GM19239 (cell line): ENCODE results near the gene OTOP3.

Experiments used
- DNase-seq: peaks from one replicate; pipeline ENCODE4 v3.0.0; 2011; ENCODE audit warnings: low spot score; ENCODE audit not compliant: insufficient read length
- FAIRE-seq: peaks from 2 replicates; lab custom pipeline; 2011; peaks lifted over from hg19 to GRCh38; lab: Jason Lieb, UNC

Gene OTOP3

GRCh38 chr17:74937064-74938051 is 1.7 kb downstream of the OTOP3 start:
- no peak for DNase-seq
- no peak for FAIRE-seq

DNA sequence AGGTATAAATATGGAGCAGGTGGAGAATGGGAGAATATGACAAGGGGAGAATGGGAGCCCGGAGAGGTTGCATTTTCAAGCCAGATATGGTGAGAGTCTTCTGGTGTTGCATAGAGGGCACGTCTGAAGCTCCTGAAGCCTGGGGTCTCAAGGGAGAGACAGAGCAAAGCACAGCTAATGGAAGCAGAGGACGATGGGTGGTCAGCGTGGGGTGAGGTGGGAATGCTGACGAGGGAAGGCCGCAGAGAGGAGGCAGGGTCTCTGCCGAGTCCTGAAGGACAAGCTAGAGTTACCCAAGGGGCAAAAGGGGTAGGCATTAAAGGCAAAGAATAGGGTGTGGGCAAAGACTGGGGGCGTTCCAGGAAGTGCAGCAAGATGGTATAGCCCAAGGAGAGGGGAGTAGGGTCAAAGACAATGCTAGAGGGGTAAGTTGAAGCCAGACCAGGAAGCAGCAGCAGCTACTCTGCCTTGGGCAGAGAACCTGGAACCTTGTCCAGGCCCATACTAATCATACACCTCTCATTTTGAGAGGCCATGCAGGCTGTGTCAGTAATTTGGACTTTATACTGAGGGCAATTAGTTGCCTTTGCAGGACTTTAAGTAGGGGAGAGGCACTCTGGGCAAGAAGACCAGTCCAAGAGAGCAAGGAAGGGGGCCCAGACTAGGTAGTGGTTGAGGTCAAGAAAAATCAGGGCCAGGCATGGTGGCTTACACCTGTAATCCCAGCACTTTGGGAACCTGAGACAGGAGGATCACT is 2.7 kb downstream of the OTOP3 start:
- FAIRE-seq: no peak

GRCh38 chr17:74939534-74939933 is 3.8 kb downstream of the OTOP3 start:
- FAIRE-seq (no peak), DNase-seq (no peak)

More for the DNA sequence above, 2.7 kb downstream of the OTOP3 start:
- DNase-seq: no peak

DNA sequence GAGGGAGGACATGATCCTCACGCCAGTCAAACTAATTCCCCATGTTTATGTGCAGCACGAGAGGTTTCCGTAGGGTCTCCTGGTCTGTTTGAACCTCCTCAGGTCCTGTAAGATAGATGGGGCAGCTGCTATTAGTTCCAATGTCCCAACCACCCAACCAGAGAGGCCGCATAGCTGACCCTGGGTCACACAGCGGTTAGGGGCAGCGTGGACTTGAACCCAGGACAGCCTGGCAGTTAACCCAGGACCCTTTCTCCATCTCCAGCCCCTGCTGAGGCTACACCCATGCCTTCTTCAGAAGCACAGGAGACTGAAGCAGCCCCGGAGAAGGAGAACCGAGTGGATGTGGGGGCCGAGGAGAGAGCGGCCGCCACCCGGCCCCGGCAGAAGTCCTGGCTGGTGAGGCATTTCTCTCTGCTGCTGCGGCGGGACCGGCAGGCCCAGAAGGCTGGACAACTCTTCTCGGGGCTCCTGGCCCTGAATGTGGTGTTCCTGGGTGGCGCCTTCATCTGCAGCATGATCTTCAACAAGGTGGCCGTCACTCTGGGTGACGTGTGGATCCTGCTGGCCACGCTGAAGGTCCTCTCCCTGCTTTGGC is 5.5 kb downstream of the OTOP3 start:
- no peak for DNase-seq
- no peak for FAIRE-seq

DNA sequence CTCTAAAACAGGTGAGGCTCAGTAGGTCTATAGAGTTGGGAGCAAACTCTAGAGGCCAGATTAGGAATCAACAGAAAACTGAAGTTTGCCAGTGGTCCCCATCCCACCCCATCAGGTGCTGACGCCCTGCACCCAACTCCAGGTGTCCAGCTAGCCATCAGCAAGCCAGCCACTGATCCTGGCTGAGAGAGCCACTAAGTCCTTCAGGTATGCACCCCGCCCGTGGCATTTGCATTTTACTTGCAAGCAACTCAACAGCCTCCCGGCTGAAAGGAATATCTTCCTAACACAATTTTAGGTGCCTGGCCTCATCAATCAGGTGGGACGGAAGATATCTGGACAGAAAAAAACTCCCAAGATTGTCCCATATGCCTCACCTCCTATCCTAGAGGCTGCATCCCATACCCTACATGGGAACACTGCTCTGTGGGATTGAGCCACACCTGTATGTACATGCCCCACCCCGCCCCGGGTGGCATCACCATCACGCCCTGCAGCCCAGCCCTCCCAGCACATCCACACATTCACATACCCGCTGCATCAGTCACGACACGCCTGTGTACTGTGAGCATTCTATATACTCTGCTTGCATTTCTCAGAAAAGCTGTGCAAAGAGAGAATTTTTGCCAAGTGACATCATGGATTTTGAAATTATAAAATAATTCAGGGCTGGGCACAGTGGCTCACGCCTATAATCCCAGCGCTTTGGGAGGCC is 8.3 kb downstream of the OTOP3 start:
- DNase-seq: no peak
- no peak for FAIRE-seq

DNA sequence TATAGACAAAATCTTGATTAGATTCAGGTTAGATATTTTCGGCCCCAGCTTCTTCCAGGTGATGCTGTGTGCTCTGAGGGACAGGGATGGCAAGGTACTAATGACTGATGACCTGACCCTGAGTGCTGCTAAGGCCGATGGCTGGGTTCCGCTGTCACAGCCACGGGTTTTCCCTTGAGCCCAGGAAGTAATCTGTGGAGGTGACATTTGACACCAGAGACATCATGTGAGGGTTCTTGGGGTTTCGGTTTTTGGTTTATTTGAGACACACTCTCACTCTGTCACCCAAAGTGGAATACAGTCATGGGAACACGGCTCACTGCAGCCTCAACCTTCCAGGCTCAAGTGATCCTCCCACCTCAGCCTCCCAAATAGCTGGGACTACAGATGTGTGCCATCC is 9.8 kb downstream of the OTOP3 start:
- FAIRE-seq (peak; percentile 55), DNase-seq (peak; percentile 61)

DNA sequence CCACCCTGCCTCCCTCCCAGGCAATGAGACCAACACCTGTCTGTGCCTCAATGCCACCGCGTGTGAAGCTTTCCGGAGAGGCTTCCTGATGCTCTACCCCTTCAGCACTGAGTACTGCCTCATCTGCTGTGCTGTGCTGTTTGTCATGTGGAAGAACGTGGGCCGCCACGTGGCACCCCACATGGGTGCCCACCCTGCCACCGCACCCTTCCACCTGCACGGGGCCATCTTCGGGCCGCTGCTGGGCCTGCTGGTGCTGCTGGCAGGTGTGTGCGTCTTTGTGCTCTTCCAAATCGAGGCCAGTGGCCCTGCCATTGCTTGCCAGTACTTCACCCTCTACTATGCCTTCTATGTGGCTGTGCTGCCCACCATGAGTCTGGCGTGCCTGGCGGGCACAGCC is 10.9 kb downstream of the OTOP3 start:
- FAIRE-seq: no peak
- no peak for DNase-seq

DNA sequence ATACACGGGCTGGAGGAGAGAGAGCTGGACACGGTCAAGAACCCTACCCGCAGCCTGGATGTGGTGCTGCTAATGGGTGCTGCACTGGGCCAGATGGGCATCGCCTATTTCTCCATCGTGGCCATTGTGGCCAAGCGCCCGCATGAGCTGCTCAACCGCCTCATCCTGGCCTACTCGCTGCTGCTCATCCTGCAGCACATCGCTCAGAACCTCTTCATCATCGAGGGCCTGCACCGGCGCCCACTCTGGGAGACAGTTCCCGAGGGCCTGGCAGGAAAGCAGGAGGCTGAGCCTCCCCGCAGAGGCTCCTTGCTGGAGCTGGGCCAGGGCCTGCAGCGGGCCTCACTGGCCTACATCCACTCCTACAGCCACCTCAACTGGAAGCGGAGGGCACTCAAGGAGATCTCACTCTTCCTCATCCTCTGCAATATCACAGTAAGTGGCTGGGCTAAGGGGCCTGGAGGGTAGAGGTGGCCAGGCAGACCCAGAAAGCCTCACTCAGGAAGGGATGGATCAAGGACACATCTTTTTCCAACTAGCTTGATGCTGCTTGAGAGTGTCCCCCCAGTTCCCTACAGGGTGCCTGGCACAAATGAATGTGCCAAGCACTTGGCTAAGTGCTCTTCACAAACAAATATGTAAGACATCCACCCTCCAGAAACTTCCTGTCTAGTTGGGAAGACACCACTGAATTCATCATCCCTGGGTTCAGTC is 11.5 kb downstream of the OTOP3 start:
- DNase-seq (no peak), FAIRE-seq (no peak)

DNA sequence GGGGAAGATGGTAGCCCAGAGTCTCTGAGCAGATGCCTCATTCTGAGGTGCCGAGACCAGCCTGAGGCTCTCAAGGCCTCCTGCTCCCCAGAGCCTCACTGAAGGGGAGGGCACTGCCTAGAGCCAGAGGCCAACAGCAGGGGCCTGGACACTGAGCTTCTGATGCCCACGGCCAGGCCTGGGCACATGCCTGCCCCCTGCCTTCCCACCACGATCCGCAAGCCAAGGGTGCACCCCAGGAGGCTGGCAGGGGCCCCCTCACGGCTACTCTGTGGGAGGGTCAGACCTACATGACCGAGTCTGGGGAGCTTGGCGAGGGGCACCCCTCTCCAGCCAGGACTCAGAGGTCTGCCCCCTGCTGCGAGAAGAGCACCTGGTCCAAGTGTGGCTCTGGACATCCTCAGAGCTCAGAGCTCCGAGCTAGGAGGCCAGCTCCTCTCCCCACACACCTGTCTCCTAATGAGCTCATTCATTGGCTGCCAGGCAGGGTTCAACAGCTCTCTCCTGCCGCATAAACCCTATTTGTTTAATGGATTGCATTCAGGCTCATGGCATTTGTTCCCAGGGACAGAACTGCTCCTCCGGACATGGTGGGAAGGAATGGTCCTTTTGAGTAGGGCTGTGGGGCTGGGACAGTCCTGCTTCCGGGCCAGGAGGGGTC is 13.9 kb downstream of the OTOP3 start:
- FAIRE-seq (no peak), DNase-seq (no peak)

- FAIRE-seq (no peak), DNase-seq (no peak)
These were observed 14.5 kb downstream of the OTOP3 start for GRCh38 chr17:74950207-74950606.

GRCh38 chr17:74951065-74951464 is 15.4 kb downstream of the OTOP3 start:
- DNase-seq (no peak), FAIRE-seq (no peak)

GRCh38 chr17:74951680-74952421 is 16.2 kb downstream of the OTOP3 start:
- DNase-seq (no peak), FAIRE-seq (no peak)

DNA sequence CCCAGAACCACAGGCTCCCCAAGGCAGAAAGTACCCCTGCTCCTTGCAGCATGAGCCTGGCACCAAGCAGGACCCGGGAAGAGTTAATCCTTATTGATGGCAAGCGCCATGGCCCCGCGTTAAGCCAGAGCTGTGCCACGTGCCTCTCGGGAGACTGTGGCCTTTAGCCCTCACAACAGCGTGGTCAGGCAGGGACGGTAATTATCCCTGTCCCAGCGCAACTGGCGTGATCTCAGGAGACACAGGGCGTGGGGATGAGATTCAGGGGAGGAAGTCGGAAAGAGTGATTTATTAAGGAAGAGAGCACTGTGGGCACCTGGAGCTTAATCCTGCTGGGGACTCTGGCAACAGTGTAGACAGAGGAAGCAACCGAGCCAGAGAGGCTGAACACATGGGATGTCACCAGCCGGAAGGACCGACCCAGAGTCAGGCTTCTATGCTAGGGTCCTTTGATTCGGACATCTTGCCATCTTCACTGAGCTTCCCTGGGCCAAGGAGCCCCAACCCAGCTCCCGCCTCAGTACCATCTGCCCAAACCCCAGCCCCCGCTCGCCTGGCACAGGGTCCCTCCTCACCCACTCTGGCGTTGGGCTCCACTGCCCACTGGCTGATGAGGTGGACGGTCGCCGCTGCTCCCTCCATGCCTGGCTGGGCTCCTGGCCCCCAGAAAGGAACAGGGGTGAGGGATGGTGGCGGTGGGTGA is 16.9 kb downstream of the OTOP3 start:
- DNase-seq (no peak), FAIRE-seq (no peak)

DNA sequence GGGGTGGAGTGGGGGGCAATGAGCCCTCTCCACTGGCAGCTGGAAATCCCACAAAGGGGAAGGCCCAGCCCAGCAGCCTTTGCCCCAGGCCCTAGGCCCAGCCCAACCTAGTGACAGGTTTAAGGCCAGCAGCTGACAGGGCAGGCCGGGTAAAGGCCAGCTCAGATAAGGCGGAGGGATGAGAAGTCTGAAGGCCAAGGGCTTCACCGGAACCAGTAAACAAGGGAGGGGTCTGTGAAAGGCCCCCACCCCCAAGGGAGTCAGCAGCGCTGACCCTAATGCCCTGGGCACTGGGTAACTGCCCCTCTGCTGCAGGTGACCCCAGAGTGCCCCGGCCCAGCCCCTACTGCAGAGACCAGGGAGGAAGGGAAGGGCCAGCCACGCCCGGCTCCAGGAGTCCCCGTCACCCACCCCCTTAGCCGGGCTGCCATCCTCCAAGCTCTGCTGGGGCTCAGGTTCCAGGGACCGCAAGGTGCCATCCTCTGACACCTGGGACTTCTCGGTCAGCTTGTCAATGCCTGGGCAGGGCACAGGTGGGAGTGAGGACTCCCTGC is 17.5 kb downstream of the OTOP3 start:
- DNase-seq: no peak
- FAIRE-seq: no peak

GRCh38 chr17:74954115-74954514 is 18.4 kb downstream of the OTOP3 start:
- DNase-seq: no peak
- FAIRE-seq: no peak

GRCh38 chr17:74954665-74955421 is 19.1 kb downstream of the OTOP3 start:
- FAIRE-seq (no peak), DNase-seq (no peak)

GRCh38 chr17:74956093-74956492 is 20.4 kb downstream of the OTOP3 start:
- DNase-seq (no peak), FAIRE-seq (no peak)
